SK-N-SH (cell line): ENCODE results near the gene GLIS1. TPM values are rescaled to one million over a fixed set of nuclear protein-coding genes. Genes with fewer than 3 reads are reported as not detected.

ENCODE experiments used
- CTCF ChIA-PET: fragments of 300-600, 350-600 bp; formaldehyde crosslinking; extraction: SDS; loops from one replicate; lab custom pipeline; 2021; lab: Yijun Ruan, JAX
- POLR2A ChIA-PET: fragments of 350-600 bp; sonication (Branson Sonifier 250); formaldehyde crosslinking; extraction: SDS; loops from one replicate; lab custom pipeline; 2020; ENCODE audit warnings: antibody characterized with exemption, inconsistent platforms; lab: Yijun Ruan, JAX
- DNase-seq: peaks from one replicate; pipeline ENCODE4 v3.0.0; 2012
- H2AFZ ChIP-seq: fragments of 200-600 bp; sonication (generic); 2 replicates; pipeline ENCODE4 v1.8.1; 2016; ENCODE audit warnings: antibody characterized with exemption, mild to moderate bottlenecking, low read depth
- H3F3A ChIP-seq: fragments of 200-600 bp; sonication (generic); replicated peaks from 2 replicates; pipeline ENCODE3; 2016; ENCODE audit warnings: antibody characterized with exemption, mild to moderate bottlenecking; ENCODE audit not compliant: insufficient read depth
- H3K27ac ChIP-seq, 2 experiments: fragments of 200-500 bp in 1 of 2; fragments of 200-600 bp in 1 of 2; sonication (Bioruptor generic) in 1 of 2; sonication (generic), shearing (Covaris generic) in 1 of 2; 2 replicates each; pipeline versions ENCODE4 v1.5.1 to v1.6.1; 2014 to 2016; ENCODE audit warnings: low read depth in 2 of 2, inconsistent platforms in 1 of 2, low read length in 1 of 2, mild to moderate bottlenecking in 1 of 2, mixed read lengths in 1 of 2
- H3K27me3 ChIP-seq: fragments of 200-600 bp; sonication (generic), shearing (Covaris generic); 2 replicates; pipeline ENCODE4 v1.6.1; 2016; ENCODE audit warnings: mixed run types; ENCODE audit not compliant: insufficient read depth
- H3K36me3 ChIP-seq, 2 experiments: fragments of 200-500 bp in 1 of 2; fragments of 200-600 bp in 1 of 2; sonication (Bioruptor generic) in 1 of 2; sonication (generic) in 1 of 2; replicated peaks in 1 of 2; 2 replicates each; pipeline versions ENCODE3 to v1.5.1; 2014 to 2016; ENCODE audit warnings: low read length in 1 of 2, mild to moderate bottlenecking in 1 of 2; ENCODE audit not compliant: insufficient read depth in 2 of 2, control insufficient read depth in 1 of 2
- H3K4me1 ChIP-seq, 2 experiments: fragments of 200-500 bp in 1 of 2; fragments of 200-600 bp in 1 of 2; sonication (Bioruptor generic) in 1 of 2; sonication (generic), shearing (Covaris generic) in 1 of 2; 2 replicates each; pipeline versions ENCODE4 v1.5.1 to v1.6.1; 2014 to 2016; ENCODE audit warnings: low read depth in 1 of 2, low read length in 1 of 2, mixed run types in 1 of 2; ENCODE audit not compliant: insufficient read depth in 2 of 2, control insufficient read depth in 1 of 2
- H3K4me2 ChIP-seq: fragments of 200-600 bp; sonication (generic), shearing (Covaris generic); 2 replicates; pipeline ENCODE4 v1.6.1; 2017; ENCODE audit warnings: mixed run types
- H3K4me3 ChIP-seq, 2 experiments: fragments of 200-500 bp in 1 of 2; fragments of 200-600 bp in 1 of 2; sonication (Bioruptor generic) in 1 of 2; sonication (generic), shearing (Covaris generic) in 1 of 2; 2 replicates each; pipeline versions ENCODE4 v1.5.1 to v1.8.1; 2014 to 2016; ENCODE audit warnings: low read depth in 2 of 2, inconsistent platforms in 1 of 2, low read length in 1 of 2, mild to moderate bottlenecking in 1 of 2, mixed read lengths in 1 of 2, moderate library complexity in 1 of 2
- H3K79me2 ChIP-seq: fragments of 200-600 bp; sonication (generic); 2 replicates; pipeline ENCODE4 v1.8.1; 2017; ENCODE audit warnings: mild to moderate bottlenecking; ENCODE audit not compliant: insufficient read depth
- H3K9ac ChIP-seq: fragments of 200-600 bp; sonication (generic); 2 replicates; pipeline ENCODE4 v1.6.1; 2017; ENCODE audit warnings: mixed run types
- H3K9me2 ChIP-seq: fragments of 200-600 bp; sonication (generic); 2 replicates; pipeline ENCODE4 v1.6.1; 2017; ENCODE audit warnings: mixed run types
- H3K9me3 ChIP-seq: fragments of 200-600 bp; sonication (generic); 2 replicates; pipeline ENCODE4 v1.6.1; 2017; ENCODE audit warnings: mixed run types, mild to moderate bottlenecking, moderate library complexity
- H4K20me1 ChIP-seq: fragments of 200-600 bp; sonication (generic); 2 replicates; pipeline ENCODE4 v1.6.1; 2017; ENCODE audit warnings: mild to moderate bottlenecking, mixed run types; ENCODE audit not compliant: insufficient read depth
- CHD2 ChIP-seq: fragments of 150-350 bp; IDR thresholded peaks from 2 replicates; pipeline ENCODE4 v1.6.1; 2018; ENCODE audit warnings: low read length; ENCODE audit not compliant: partially characterized antibody
- ELF1 ChIP-seq: IDR thresholded peaks from 2 replicates; pipeline ENCODE4 v1.4.0; 2012
- EZH2phosphoT487 ChIP-seq: fragments of 200-600 bp; sonication (generic); IDR thresholded peaks from 2 replicates; pipeline ENCODE4 v1.6.1; 2017; ENCODE audit warnings: low read depth, mixed run types, mild to moderate bottlenecking, antibody characterized with exemption, moderate library complexity, borderline replicate concordance
- FOSL2 ChIP-seq: IDR thresholded peaks from 2 replicates; pipeline ENCODE4 v1.4.0; 2012; ENCODE audit warnings: low read depth, mild to moderate bottlenecking, moderate library complexity, borderline replicate concordance
- IRF3 ChIP-seq: fragments of 150-350 bp; IDR thresholded peaks from 2 replicates; pipeline ENCODE4 v1.6.1; 2016; ENCODE audit warnings: mild to moderate bottlenecking, low read depth, low read length
- JUND ChIP-seq: IDR thresholded peaks from 2 replicates; pipeline ENCODE4 v1.4.0; 2012
- MAX ChIP-seq: IDR thresholded peaks from 2 replicates; pipeline ENCODE4 v1.4.0; 2012; ENCODE audit warnings: low read depth
- MXI1 ChIP-seq: IDR thresholded peaks from 2 replicates; pipeline ENCODE4 v1.6.1; 2012; ENCODE audit warnings: mild to moderate bottlenecking, low read depth, low read length, improper control_type of control experiment
- NRF1 ChIP-seq: IDR thresholded peaks from 2 replicates; pipeline ENCODE4 v1.6.1; 2012; ENCODE audit warnings: low read depth, mild to moderate bottlenecking, low read length
- PBX3 ChIP-seq: IDR thresholded peaks from 2 replicates; pipeline ENCODE4; 2012
- RCOR1 ChIP-seq: fragments of 150-350 bp; IDR thresholded peaks from 2 replicates; pipeline ENCODE4 v1.6.1; 2017; ENCODE audit warnings: antibody characterized with exemption, low read length
- RXRA ChIP-seq: IDR thresholded peaks from 2 replicates; pipeline ENCODE4 v1.4.0; 2012; ENCODE audit warnings: low read depth, mild to moderate bottlenecking, borderline replicate concordance
- TAF1 ChIP-seq: IDR thresholded peaks from 2 replicates; pipeline ENCODE4 v1.6.1; 2012; ENCODE audit warnings: low read depth, mild to moderate bottlenecking, low read length, moderate library complexity, borderline replicate concordance
- USF1 ChIP-seq: IDR thresholded peaks from 2 replicates; pipeline ENCODE4 v1.4.0; 2012; ENCODE audit warnings: low read depth, borderline replicate concordance
- USF2 ChIP-seq: fragments of 150-350 bp; IDR thresholded peaks from 2 replicates; pipeline ENCODE4 v1.6.1; 2017; ENCODE audit warnings: antibody characterized with exemption, low read length, low read depth, borderline replicate concordance
- WGBS: methylation state at CpG from one replicate; pipeline ENCODE4 v1.1.6; 2017; ENCODE audit warnings: low lambda C conversion rate; 5-methylcytosine and 5-hydroxymethylcytosine counted together
- polyA plus RNA-seq, 3 experiments: library from polyadenylated mRNA; depleted of rRNA; stranded (reverse); fragments of >200 nt; gene quantifications; 2 replicates each; pipeline ENCODE4 v1.2.3, GENCODE V29; 2012

The GLIS1 gene
- polyA plus RNA-seq (2012; rRNA removed) = 0.05 and 0.13 TPM in 2 replicates
- 0.06 and 0.09 TPM in 2 replicates for polyA plus RNA-seq (2012; cell fraction: cytosol; rRNA removed)
- polyA plus RNA-seq (2012; cell fraction: nucleus; rRNA removed) = 0.15 and 0.25 TPM in 2 replicates

- Histone ChIP-seq H2AFZ (peak within 1 kb of the TSS; percentile 61; the same call in 1 of the 2 replicates), H3K79me2 (no peaks in the 10 kb centered on the region), H3F3A (peaks cover 6% of the 10 kb centered on the region), H3K27me3 (no peaks in the 10 kb centered on the region), H3K9ac (peak within 1 kb of the TSS; percentile 48; the same call in 1 of the 2 replicates), H4K20me1 (no peaks in the 10 kb centered on the region)
- 2% methylated on average over 11 of the region's 73 CpGs for WGBS
- POLR2A ChIA-PET = no interaction called here
- TF ChIP-seq CHD2 (no peak), USF2 (no peak), FOSL2 (no peak), USF1 (no peak), MXI1 (no peak), ELF1 (no peak), TAF1 (no peak), JUND (no peak), MAX (no peak), NRF1 (0 out of 2 replicates have a peak, but pooled peaks have one; percentile 16), PBX3 (peak; percentile 96), IRF3 (peak; percentile 57), RXRA (no peak), EZH2phosphoT487 (no peak), RCOR1 (no peak)
- TF ChIP-seq, all 33 proteins: peak for 3
- DNase-seq = peak; percentile 100
- H3K9me3 ChIP-seq = peaks cover 4% of the 10 kb centered on the region; the same call in 1 of the 2 replicates
- CTCF ChIA-PET = interaction anchor here (1.1 to 3.5 kb wide), 6 partner anchors 11 to 254 kb away, joined by 3 to 11 read pairs (median 4); no protein-coding TSS in a partner anchor
- H3K4me1 ChIP-seq = peaks cover 8 to 14% of the 10 kb centered on the region in 2 experiments; a peak in 3 of 4 replicates
- H3K4me2 ChIP-seq = peak within 1 kb of the TSS; percentile 86
- no peak within 1 kb of the TSS; a peak in 1 of 4 replicates for H3K27ac ChIP-seq
- H3K36me3 ChIP-seq = no peaks in the 10 kb centered on the region
- peak within 1 kb of the TSS; percentile 54 to 73 for H3K4me3 ChIP-seq
- H3K9me2 ChIP-seq = no peaks in the 10 kb centered on the region
These were observed at the start of gene GLIS1 for GRCh38 chr1:53739109-53739681. GLIS1 (minus strand) TSS chr1:53739164; CDS start chr1:53738064, 1,100 bp downstream.
